Ascending aorta (tissue), 2 donors: ENCODE data around the gene KLHL30. TPM values are rescaled to one million over a fixed set of nuclear protein-coding genes. Genes with fewer than 3 reads are reported as not detected.
"Not testable (repeated sequence)": the region's sequence is repeated elsewhere in the genome, so short reads cannot be mapped to it uniquely, and the experiment has no call there.

Experiments used
- DNase-seq, 2 donors: peaks; one replicate each; pipeline ENCODE4 v3.0.0-alpha.2; 2019; ENCODE audit warnings: low spot score in 2 of 2
- H3K27ac ChIP-seq, 2 donors: fragments of 200-600 bp; sonication (generic); one replicate each; pipeline ENCODE4 v1.5.1; 2016 to 2017; ENCODE audit warnings: mild to moderate bottlenecking in 1 of 2
- H3K27me3 ChIP-seq: fragments of 200-600 bp; sonication (generic); one replicate; pipeline ENCODE4 v1.5.1; 2017
- H3K36me3 ChIP-seq, 2 donors: fragments of 200-600 bp; sonication (generic); one replicate each; pipeline ENCODE4 v1.5.1; 2016
- H3K4me1 ChIP-seq, 2 donors: fragments of 200-600 bp; sonication (generic); one replicate each; pipeline ENCODE4 v1.5.1; 2016 to 2017; ENCODE audit warnings: mild to moderate bottlenecking in 1 of 2
- H3K4me3 ChIP-seq, 2 donors: fragments of 200-600 bp; sonication (generic); one replicate each; pipeline ENCODE4 v1.5.1; 2016 to 2017; ENCODE audit warnings: mild to moderate bottlenecking in 1 of 2
- H3K9me3 ChIP-seq, 2 donors: fragments of 200-600 bp; sonication (generic); one replicate each; pipeline ENCODE4 v1.5.1; 2016
- intact Hi-C: fragments of 100-400 bp; cut with DNase I; formaldehyde crosslinking; loops from one replicate; pipeline ENCODE4 v1.15.1; 2023
- total RNA-seq: library from RNA; depleted of rRNA; stranded (reverse); fragments of >200 nt; gene quantifications from one replicate; pipeline ENCODE4 v1.1.0, GENCODE V29; 2016
- TF ChIP-seq, protein P1 (sequence below), 3 experiments: fragments of 200-600 bp in 2 of 3; fragments of 450-650 bp in 1 of 3; sonication (generic) in 2 of 3; IDR thresholded peaks; one replicate each; pipeline ENCODE4 v1.5.1; 2016 to 2019; ENCODE audit warnings: antibody characterized with exemption in 3 of 3, mild to moderate bottlenecking in 1 of 3, moderate library complexity in 1 of 3

Gene KLHL30
- total RNA-seq, 1 donor from 2014 or later: 28.2 TPM

GRCh38 chr2:238108423-238109183, 29.9 kb upstream of the KLHL30 start:
- TF ChIP-seq, protein P1, sequence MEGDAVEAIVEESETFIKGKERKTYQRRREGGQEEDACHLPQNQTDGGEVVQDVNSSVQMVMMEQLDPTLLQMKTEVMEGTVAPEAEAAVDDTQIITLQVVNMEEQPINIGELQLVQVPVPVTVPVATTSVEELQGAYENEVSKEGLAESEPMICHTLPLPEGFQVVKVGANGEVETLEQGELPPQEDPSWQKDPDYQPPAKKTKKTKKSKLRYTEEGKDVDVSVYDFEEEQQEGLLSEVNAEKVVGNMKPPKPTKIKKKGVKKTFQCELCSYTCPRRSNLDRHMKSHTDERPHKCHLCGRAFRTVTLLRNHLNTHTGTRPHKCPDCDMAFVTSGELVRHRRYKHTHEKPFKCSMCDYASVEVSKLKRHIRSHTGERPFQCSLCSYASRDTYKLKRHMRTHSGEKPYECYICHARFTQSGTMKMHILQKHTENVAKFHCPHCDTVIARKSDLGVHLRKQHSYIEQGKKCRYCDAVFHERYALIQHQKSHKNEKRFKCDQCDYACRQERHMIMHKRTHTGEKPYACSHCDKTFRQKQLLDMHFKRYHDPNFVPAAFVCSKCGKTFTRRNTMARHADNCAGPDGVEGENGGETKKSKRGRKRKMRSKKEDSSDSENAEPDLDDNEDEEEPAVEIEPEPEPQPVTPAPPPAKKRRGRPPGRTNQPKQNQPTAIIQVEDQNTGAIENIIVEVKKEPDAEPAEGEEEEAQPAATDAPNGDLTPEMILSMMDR (IDR thresholded peaks at IDR 0.05): no peak
- Histone ChIP-seq H3K9me3 (peaks cover 0 to 15% of the 10 kb centered on the region in 2 donors), H3K4me3 (no peak overlapping the region), H3K27me3 (no peaks in the 10 kb centered on the region), H3K27ac (no peak overlapping the region), H3K4me1 (peaks cover 0 to 2% of the 10 kb centered on the region in 2 donors), H3K36me3 (no peaks in the 10 kb centered on the region)
- intact Hi-C loops: no loop called here
- DNase-seq: peak in 1 of 2 donors; percentile 46

GRCh38 chr2:238113611-238114010, 24.9 kb upstream of the KLHL30 start:
- H3K4me3 ChIP-seq: no peak overlapping the region
- no peak for DNase-seq
- H3K27ac ChIP-seq: no peak overlapping the region
- H3K9me3 ChIP-seq: peaks cover 0 to 16% of the 10 kb centered on the region in 2 donors
- H3K36me3 ChIP-seq: no peaks in the 10 kb centered on the region
- TF ChIP-seq, protein P1 (IDR thresholded peaks at IDR 0.05): no peak
- H3K27me3 ChIP-seq: no peaks in the 10 kb centered on the region
- peaks cover 0 to 2% of the 10 kb centered on the region in 2 donors for H3K4me1 ChIP-seq
- intact Hi-C loops: no loop called here

DNA sequence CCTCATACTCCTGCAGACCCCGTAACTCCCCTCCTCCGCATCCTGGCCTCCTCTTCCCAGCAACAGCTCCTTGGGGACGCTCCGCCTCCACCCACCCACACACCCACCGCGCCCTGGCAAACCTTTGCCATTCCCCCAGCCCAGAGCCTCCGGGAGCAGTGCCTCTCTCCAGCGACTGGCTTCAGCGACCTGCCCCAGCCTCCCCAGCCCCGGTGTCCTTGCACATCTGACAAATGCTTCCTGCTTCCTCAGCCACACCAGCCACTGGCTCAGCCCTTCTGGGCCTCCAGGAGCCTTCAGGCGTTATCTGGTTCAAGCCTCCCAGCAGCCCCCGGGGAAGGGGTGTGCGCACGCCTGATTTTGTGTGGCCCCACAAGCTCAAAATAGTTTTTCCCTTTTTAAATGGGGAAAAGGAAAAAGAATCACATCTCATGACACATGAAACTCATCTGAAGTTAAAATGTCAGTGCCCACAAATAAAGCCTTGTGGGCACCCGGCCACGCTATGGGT, 24.1 kb upstream of the KLHL30 start:
- no peak overlapping the region for H3K27ac ChIP-seq
- no peak overlapping the region for H3K4me3 ChIP-seq
- TF ChIP-seq, protein P1 (IDR thresholded peaks at IDR 0.05): no peak
- H3K36me3 ChIP-seq: no peaks in the 10 kb centered on the region
- intact Hi-C loops: no loop called here
- peaks cover 0 to 16% of the 10 kb centered on the region in 2 donors for H3K9me3 ChIP-seq
- no peaks in the 10 kb centered on the region for H3K27me3 ChIP-seq
- DNase-seq: no peak
- no peaks in the 10 kb centered on the region for H3K4me1 ChIP-seq

DNA sequence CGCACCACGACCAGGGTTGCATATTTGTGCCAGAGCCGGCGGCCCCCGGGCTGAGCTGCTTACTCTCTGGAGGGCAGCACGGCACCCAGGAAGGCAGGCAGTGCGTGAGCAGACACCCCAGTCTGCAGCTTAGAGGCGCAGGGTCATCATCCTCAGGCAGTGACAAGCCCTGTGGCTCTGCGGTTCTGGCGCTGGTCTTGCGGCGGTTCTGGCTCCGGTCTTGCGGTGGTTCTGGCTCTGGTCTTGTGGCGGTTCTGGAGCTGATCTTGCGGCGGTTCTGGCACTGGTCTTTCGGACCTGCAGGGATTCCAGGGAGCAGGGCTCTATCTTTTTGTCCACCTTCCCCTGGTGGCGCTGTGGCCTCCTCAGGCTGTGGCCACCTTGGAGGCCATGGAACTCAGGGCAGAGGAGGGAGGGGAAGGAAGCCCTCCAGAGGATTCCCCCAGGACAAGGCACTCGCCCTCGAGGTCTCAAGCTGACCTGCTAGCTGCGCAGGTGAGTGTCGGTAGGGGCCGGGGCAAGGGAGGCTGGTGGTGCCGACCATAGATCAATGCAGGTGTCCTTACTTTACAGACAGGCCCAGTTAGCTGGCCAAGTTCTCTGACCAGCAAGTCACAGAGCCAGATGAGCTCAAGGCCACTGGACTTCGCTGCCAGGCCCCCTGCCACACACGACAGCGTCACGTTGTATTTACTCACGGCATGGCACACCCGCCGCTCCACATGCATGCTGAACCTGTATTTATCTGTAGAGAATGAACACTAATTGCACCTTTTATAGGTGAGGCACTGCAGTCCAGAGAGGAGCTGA, 23.4 kb upstream of the KLHL30 start:
- intact Hi-C loops: no loop called here
- H3K4me1 ChIP-seq: peaks cover 0 to under 1% of the 10 kb centered on the region in 2 donors
- TF ChIP-seq, protein P1 (IDR thresholded peaks at IDR 0.05): no peak
- H3K27me3 ChIP-seq: no peaks in the 10 kb centered on the region
- no peak for DNase-seq
- no peak overlapping the region for H3K27ac ChIP-seq
- H3K9me3 ChIP-seq: peaks cover 0 to 16% of the 10 kb centered on the region in 2 donors
- no peak overlapping the region for H3K4me3 ChIP-seq
- no peaks in the 10 kb centered on the region for H3K36me3 ChIP-seq

DNA sequence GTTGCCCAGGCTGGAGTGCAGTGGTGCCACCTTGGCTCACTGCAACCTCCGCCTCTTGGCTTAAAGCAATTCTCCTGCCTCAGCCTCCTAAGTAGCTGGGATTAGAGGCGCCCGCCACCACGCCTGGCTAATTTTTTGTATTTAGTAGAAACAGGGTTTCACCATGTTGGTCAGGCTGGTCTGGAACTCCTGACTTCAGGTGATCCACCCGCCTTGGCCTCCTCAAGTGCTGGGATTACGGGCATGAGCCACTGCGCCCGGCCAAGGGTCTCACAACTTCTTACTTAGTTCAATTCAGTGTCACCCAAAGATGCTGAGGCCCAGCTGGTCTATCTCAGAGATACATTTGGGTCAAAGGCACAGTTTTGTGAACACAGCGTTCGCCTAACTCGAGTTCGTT, 22.8 kb upstream of the KLHL30 start:
- DNase-seq, H3K4me1 ChIP-seq, H3K4me3 ChIP-seq, intact Hi-C loops, H3K36me3 ChIP-seq, H3K27me3 ChIP-seq, H3K27ac ChIP-seq: not testable (repeated sequence)
- peaks cover 0 to 16% of the 10 kb centered on the region in 2 donors for H3K9me3 ChIP-seq
